ENCODE data around the gene RASGRP1. TPM values are rescaled to one million over a fixed set of nuclear protein-coding genes. Genes with fewer than 3 reads are reported as not detected.

RASGRP1 gene
- total RNA-seq, 1 donor from 2014 or later = 3.5 TPM

DNA sequence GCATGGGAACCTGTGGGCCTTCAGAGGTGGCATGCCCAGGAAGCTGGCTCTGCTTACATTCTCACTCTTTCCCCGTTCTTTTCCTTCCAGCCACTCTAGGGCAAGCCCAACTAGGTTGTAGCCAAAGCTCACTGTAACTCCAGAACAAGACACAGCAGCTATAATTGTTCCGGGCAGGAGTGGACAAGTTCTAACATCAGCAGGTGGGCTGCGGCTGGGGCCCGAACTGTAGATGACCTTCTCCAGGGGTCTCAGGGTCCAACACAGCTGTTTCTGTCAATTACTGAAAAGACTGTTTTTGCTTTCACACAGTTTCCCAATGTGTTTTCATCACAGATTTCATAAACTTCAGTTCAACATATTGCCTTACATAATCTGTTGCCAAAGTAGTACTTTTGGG lies 11.5 kb downstream of the RASGRP1 start:
- TF ChIP-seq, protein P1, sequence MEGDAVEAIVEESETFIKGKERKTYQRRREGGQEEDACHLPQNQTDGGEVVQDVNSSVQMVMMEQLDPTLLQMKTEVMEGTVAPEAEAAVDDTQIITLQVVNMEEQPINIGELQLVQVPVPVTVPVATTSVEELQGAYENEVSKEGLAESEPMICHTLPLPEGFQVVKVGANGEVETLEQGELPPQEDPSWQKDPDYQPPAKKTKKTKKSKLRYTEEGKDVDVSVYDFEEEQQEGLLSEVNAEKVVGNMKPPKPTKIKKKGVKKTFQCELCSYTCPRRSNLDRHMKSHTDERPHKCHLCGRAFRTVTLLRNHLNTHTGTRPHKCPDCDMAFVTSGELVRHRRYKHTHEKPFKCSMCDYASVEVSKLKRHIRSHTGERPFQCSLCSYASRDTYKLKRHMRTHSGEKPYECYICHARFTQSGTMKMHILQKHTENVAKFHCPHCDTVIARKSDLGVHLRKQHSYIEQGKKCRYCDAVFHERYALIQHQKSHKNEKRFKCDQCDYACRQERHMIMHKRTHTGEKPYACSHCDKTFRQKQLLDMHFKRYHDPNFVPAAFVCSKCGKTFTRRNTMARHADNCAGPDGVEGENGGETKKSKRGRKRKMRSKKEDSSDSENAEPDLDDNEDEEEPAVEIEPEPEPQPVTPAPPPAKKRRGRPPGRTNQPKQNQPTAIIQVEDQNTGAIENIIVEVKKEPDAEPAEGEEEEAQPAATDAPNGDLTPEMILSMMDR (conservative IDR thresholded peaks at IDR 0.05; ENCODE audit: low read depth, low read length) = no peak
- no peak overlapping the region for H3K4me3 ChIP-seq (ENCODE audit: low read depth, low read length)
- DNase-seq (ENCODE audit: low read depth) = no peak

DNA sequence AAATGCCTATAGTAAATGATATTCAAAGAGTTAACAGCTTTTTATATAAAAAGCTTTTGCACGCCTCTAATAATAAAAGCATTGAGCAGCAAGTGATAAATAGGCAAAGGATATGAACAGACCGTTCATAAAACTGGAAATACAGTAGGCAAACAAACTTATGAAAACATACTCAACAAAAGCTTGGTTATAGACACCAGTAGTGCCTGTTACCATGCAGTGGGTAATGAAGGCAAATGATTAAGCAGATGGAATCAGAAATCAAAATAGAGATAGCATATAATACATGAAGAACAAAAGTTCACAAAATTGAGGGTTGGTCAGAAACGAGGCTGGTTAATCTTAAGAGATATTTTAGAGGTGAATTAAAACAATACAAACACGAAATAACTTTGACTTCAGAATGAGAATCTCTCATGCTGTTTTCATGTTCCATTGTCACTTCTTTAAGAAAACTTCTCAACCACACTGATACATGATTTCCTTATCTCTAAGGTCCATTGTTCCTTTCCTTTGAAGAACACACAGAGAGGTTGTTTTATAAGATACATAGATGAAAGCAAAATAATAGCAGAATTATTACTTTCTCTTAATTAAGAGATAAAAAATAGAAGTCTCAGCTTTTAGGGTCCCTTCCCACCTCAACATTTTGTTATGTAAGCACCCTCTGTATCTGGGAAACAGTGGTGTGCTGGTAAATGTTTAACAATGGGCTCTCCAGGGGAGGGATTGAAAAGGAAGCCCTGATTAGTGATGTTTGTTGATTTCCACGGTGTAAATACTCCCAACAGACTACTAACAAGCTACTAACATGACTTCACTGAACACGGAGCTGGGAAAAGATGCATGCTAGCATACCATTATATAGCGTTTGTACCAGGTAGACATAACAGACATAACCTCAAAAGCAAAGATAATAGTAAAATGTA lies 12.6 kb downstream of the RASGRP1 start:
- TF ChIP-seq, protein P1 (conservative IDR thresholded peaks at IDR 0.05; ENCODE audit: low read depth, low read length) = no peak
- no peak for DNase-seq (ENCODE audit: low read depth)
- no peak overlapping the region for H3K4me3 ChIP-seq (ENCODE audit: low read depth, low read length)

DNA sequence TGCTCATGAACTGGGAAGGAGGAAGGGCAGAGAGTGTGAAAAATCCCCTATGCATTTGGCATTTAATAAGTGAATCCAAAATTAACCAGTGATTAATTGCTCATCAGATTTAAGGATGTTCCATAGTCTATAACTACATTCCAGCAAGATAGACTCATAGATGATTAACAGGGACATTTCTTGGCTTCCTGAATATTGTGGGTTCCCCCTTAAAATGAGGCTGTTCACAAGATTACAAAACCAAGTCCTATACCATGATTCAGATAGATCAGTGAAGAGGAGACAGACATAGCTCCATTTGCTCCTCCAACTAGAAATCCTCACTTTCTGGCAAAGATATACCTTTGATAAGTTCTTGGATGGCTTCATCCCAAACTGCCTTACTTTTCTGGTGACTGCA lies 15.4 kb downstream of the RASGRP1 start:
- DNase-seq (ENCODE audit: low read depth) = no peak
- TF ChIP-seq, protein P1 (conservative IDR thresholded peaks at IDR 0.05; ENCODE audit: low read depth, low read length) = no peak
- no peak overlapping the region for H3K4me3 ChIP-seq (ENCODE audit: low read depth, low read length)

DNA sequence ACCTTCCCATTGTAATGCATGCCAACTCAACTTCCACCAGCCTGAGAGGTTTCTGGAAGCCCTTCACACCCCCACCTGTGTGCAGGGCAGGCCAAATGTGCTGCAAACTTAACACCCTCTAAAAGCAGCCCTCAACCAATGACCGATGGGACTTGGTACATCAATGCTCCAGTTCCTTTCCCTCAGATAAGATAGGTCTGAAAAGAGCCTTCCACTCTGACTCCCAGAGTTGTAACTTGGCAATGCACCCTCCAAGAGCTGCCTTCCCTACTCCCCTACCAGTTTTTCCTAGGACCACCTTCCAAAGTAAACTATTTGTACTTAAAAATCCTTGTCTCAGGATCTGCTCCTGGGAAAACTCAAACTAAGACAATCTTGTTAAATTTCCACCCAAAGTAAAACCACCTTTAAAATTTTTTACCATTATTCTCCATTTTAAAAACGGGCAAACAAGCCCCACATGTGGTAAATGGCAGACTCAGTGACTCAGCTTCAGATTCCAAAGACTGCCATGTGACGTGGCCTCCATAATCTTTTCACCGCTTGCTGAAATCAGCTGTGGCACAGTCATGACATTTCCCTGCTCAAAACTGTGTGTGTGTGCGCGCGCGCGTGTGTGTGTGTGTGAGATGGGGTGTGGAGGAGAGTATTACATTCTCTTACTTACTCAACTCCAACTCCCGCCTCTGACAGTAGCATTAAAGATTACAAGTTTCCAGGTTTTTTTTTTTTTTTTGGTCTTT lies 17.2 kb downstream of the RASGRP1 start:
- no peak overlapping the region for H3K4me3 ChIP-seq (ENCODE audit: low read depth, low read length)
- no peak for DNase-seq (ENCODE audit: low read depth)
- TF ChIP-seq, protein P1 (conservative IDR thresholded peaks at IDR 0.05; ENCODE audit: low read depth, low read length) = no peak

DNA sequence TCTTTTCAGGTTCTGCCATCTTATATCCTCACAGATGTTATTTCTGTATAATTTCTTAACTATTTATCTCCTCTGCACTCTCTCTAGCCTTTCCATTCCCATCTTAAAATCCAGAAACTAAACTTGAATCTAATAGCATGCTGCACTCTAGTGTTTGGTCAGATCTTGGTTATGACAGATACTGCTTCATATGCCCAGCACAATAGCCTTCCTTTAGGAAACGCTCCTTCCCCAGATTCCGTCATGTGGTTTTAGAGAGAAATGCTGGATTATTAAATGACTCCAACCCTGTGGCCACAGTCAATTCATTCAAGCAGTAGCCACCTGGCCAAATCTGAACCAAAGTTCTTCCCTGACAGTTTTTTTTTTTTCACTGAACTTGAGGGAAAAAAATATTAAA lies 19.4 kb downstream of the RASGRP1 start:
- TF ChIP-seq, protein P1 (conservative IDR thresholded peaks at IDR 0.05; ENCODE audit: low read depth, low read length) = peak; percentile 40

DNA sequence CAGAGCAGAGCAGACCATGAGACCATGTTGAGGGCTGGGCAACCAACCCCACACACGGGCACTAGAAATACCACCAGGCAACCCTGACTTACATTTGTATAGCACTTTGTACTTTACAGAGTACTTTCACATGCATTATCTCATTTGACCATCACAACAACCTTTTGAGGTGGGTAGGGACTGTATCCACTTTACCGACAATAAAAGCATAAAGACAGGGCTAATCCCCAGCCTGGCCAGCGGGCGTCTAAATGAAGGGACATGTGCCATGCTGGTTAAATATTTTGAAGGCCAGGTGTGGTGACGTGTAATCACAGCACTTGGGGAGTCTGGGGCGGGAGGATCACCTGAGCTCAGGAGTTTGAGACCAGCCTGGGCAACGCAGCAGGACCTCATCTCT lies 23.6 kb downstream of the RASGRP1 start:
- no peak overlapping the region for H3K4me3 ChIP-seq (ENCODE audit: low read depth, low read length)
- TF ChIP-seq, protein P1 (conservative IDR thresholded peaks at IDR 0.05; ENCODE audit: low read depth, low read length) = no peak
- no peak for DNase-seq (ENCODE audit: low read depth)

More for the DNA sequence above, 19.4 kb downstream of the RASGRP1 start:
- no peak for DNase-seq (ENCODE audit: low read depth)
- H3K4me3 ChIP-seq (ENCODE audit: low read depth, low read length) = no peak overlapping the region

Measured in epithelial cell of proximal tubule (primary cell).